CD4-positive, alpha-beta T cell (primary cell): ENCODE results near the gene SLC23A1. TPM values are rescaled to one million over a fixed set of nuclear protein-coding genes. Genes with fewer than 3 reads are reported as not detected.
A peak's percentile ranks its signal among the peaks of the same experiment; 100 is the strongest.

Experiments used
- ATAC-seq: fragments of 200-7000 bp; cut with Tn5 transposase; one replicate; pipeline ENCODE4 v1.10.0; 2022; ENCODE audit warnings: mild to moderate bottlenecking; ENCODE audit not compliant: poor library complexity
- CTCF ChIA-PET: fragments of 350-600 bp; sonication (Branson Sonifier 250); formaldehyde crosslinking; loops from one replicate; lab custom pipeline; 2021; ENCODE audit warnings: antibody characterized with exemption, inconsistent platforms; lab: Charles Lee
- POLR2A ChIA-PET: fragments of 350-600 bp; sonication (Branson Sonifier 250); formaldehyde crosslinking; loops from one replicate; lab custom pipeline; 2021; ENCODE audit warnings: antibody characterized with exemption, inconsistent platforms; lab: Charles Lee
- DNase-seq, 14 experiments: peaks; one replicate each; pipeline ENCODE4 v3.0.0-alpha.2; 2013 to 2020; ENCODE audit warnings: mixed read lengths in 2 of 14
- H3K27ac ChIP-seq, 2 donors: one replicate each; pipeline versions ENCODE4 v1.5.1 to v1.7.0; 2013; ENCODE audit warnings: low read length in 2 of 2, low read depth in 1 of 2, mild to moderate bottlenecking in 1 of 2
- H3K27me3 ChIP-seq, 2 experiments: 1 replicate in 1 of 2; 2 replicates in 1 of 2; pipeline versions ENCODE4 v1.6.1 to v1.7.0; 2013; ENCODE audit warnings: low read length in 2 of 2, control low read depth in 1 of 2, mild to moderate bottlenecking in 1 of 2, moderate library complexity in 1 of 2; ENCODE audit not compliant: insufficient read depth in 2 of 2, control insufficient read depth in 1 of 2
- H3K36me3 ChIP-seq: one replicate; pipeline ENCODE4 v1.6.1; 2013; ENCODE audit warnings: low read length, control low read depth; ENCODE audit not compliant: insufficient read depth
- H3K4me1 ChIP-seq: one replicate; pipeline ENCODE4 v1.6.1; 2013; ENCODE audit warnings: low read length, control low read depth; ENCODE audit not compliant: insufficient read depth
- H3K4me3 ChIP-seq: one replicate; pipeline ENCODE4 v1.5.1; 2013; ENCODE audit warnings: mild to moderate bottlenecking, low read length, moderate library complexity
- H3K9me3 ChIP-seq, 2 experiments: 1 replicate in 1 of 2; 2 replicates in 1 of 2; pipeline versions ENCODE4 v1.6.1 to v1.7.0; 2013; ENCODE audit warnings: low read length in 2 of 2, mild to moderate bottlenecking in 2 of 2, control low read depth in 1 of 2, moderate library complexity in 1 of 2; ENCODE audit not compliant: control insufficient read depth in 1 of 2, insufficient read depth in 1 of 2
- H3K27ac Mint-ChIP-seq: one replicate; pipeline ENCODE4 v1.8.0; 2020; ENCODE audit warnings: mixed read lengths
- H3K27me3 Mint-ChIP-seq: one replicate; pipeline ENCODE4 v1.8.0; 2021; ENCODE audit warnings: mixed read lengths
- H3K36me3 Mint-ChIP-seq: one replicate; pipeline ENCODE4 v1.8.0; 2021; ENCODE audit warnings: low read depth, mixed read lengths
- H3K4me1 Mint-ChIP-seq: one replicate; pipeline ENCODE4 v1.8.0; 2021; ENCODE audit warnings: low read depth, mixed read lengths
- H3K4me3 Mint-ChIP-seq: one replicate; pipeline ENCODE4 v1.8.0; 2020; ENCODE audit warnings: mild to moderate bottlenecking, mixed read lengths
- H3K9me3 Mint-ChIP-seq: one replicate; pipeline ENCODE4 v1.8.0; 2020; ENCODE audit warnings: mixed read lengths
- intact Hi-C, 2 experiments: fragments of 100-400 bp; cut with DNase I in 1 of 2; cut with micrococcal nuclease in 1 of 2; formaldehyde crosslinking; loops; one replicate each; pipeline versions ENCODE4 v1.15.1 to v1.9.0; 2023 to 2025; cut with DNase I, micrococcal nuclease
- total RNA-seq, 174 experiments: library from RNA in 2 of 174; stranded (reverse) in 2 of 174; gene quantifications; one replicate each; pipeline ENCODE4 v1.2.3 and lab custom pipeline; 2021 to 2026
- TF ChIP-seq, protein P1 (sequence below): fragments of 200-600 bp; IDR thresholded peaks from one replicate; pipeline ENCODE4 v1.8.0; 2022; ENCODE audit warnings: antibody characterized with exemption, mild to moderate bottlenecking

The SLC23A1 gene
- total RNA-seq, 2 experiments from 2014 or later, result not detected

DNA sequence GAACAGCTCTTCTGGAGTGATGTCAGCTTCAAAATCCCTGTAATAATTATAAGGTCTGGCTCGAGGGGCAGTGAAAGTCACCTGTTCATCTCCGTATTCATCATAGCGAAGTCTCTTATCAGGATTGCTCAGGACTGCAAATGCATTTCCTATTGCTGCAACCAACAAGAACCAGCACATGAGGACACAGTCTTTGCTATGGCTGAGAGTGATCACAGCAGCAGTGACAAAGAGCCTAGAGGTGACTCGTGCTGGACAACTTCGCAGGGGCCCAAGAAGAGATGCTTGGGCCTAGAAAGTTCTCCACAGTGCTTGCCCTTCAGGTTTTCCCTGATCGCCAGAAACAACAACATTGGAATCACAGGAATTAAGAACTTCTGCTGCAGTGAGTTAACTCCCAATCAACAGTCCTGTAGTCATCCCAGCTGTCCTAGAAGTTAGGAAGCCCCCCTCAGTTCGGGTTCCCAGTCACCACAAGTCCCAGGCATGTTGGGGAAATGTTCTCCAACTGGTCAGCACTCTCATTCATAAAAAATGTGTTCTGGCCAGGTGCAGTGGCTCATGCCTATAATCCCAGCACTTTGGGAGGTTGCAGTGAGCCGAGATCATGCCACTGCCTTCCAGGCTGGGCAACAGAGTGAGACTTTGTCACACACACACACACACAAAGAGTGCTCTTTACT, 43.2 kb upstream of the SLC23A1 start:
- H3K9me3 Mint-ChIP-seq, result no peaks in the 10 kb centered on the region
- POLR2A ChIA-PET, result no interaction called here
- intact Hi-C loops, result loop anchor here in 1 of 2 experiments (10.0 kb wide), 1 partner anchor 188 kb away; no protein-coding TSS in a partner anchor
- H3K27me3 Mint-ChIP-seq, result no peaks in the 10 kb centered on the region
- Histone ChIP-seq H3K27ac (no peak overlapping the region), H3K4me3 (no peak overlapping the region), H3K4me1 (peaks cover 6% of the 10 kb centered on the region), H3K36me3 (peaks cover 11% of the 10 kb centered on the region), H3K9me3 (no peaks in the 10 kb centered on the region), H3K27me3 (no peaks in the 10 kb centered on the region)
- no peak for ATAC-seq
- H3K4me1 Mint-ChIP-seq, result peaks cover 28% of the 10 kb centered on the region
- H3K4me3 Mint-ChIP-seq, result no peak overlapping the region
- H3K27ac Mint-ChIP-seq, result no peak overlapping the region
- CTCF ChIA-PET, result no interaction called here
- no peak for DNase-seq
- peaks cover 51% of the 10 kb centered on the region for H3K36me3 Mint-ChIP-seq
- TF ChIP-seq, protein P1, sequence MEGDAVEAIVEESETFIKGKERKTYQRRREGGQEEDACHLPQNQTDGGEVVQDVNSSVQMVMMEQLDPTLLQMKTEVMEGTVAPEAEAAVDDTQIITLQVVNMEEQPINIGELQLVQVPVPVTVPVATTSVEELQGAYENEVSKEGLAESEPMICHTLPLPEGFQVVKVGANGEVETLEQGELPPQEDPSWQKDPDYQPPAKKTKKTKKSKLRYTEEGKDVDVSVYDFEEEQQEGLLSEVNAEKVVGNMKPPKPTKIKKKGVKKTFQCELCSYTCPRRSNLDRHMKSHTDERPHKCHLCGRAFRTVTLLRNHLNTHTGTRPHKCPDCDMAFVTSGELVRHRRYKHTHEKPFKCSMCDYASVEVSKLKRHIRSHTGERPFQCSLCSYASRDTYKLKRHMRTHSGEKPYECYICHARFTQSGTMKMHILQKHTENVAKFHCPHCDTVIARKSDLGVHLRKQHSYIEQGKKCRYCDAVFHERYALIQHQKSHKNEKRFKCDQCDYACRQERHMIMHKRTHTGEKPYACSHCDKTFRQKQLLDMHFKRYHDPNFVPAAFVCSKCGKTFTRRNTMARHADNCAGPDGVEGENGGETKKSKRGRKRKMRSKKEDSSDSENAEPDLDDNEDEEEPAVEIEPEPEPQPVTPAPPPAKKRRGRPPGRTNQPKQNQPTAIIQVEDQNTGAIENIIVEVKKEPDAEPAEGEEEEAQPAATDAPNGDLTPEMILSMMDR, result no peak

DNA sequence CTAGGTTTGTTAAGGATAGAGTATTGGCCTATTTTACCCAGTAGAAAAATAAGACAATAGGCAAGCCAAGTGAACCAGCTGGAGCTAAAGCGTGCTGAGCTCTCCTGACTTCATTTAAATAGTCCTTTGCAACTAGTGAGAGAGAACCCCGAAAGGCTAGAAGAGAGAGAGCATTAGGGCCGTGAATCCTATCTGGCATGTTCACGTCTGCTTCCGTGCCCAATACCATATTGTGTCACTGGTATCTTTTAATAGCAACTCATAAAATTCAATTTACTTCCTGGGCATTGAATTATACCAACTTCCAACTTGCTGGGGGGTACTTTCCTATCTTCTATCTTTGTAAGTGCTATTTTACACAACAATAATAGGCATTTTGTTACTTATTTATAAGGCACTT, 42.4 kb upstream of the SLC23A1 start:
- H3K4me1 ChIP-seq, result peaks cover 6% of the 10 kb centered on the region
- H3K27ac ChIP-seq, result no peak overlapping the region
- no peak for ATAC-seq
- Mint-ChIP-seq H3K4me3 (no peak overlapping the region), H3K27me3 (no peaks in the 10 kb centered on the region), H3K4me1 (peaks cover 23% of the 10 kb centered on the region), H3K36me3 (peaks cover 57% of the 10 kb centered on the region), H3K9me3 (no peaks in the 10 kb centered on the region), H3K27ac (no peak overlapping the region)
- intact Hi-C loops, result loop anchor here in 1 of 2 experiments (10.0 kb wide), 1 partner anchor 189 kb away; no protein-coding TSS in a partner anchor
- no peak for DNase-seq
- no peaks in the 10 kb centered on the region for H3K9me3 ChIP-seq
- H3K36me3 ChIP-seq, result peaks cover 11% of the 10 kb centered on the region
- H3K27me3 ChIP-seq, result no peaks in the 10 kb centered on the region
- ChIA-PET POLR2A (interaction anchor here (1.4 kb wide), 1 partner anchor 68 kb away, joined by 3 read pairs; no protein-coding TSS in a partner anchor), CTCF (no interaction called here)
- TF ChIP-seq, protein P1, result no peak
- H3K4me3 ChIP-seq, result no peak overlapping the region

DNA sequence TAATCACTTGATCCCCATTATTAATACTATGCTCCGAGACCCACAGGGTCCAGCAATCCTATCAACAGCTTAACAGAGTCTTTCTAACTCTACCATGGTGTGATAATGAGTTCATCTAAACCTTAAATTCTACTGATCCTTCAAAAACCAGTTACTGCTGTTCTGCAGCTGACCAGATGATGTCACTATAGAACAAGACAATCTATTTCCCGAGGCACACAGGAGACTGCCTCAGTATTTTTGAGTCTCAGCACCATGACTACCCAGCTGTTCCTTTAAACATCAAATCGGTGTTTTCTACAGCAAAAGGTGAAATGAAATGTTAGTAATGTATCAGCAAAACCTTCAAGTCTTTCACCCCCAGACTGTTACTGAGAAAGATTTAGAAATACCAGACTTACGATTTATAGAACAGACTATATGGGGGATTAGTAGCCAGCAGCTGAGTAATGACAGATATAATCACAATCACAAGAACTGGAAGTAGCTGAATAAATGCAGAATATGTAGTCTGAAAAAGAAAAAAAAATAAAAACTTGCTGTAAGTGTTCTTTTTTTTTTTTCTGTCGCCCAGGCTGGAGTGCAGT, 39.3 kb upstream of the SLC23A1 start:
- intact Hi-C loops, result loop anchor here (1.0 to 10.0 kb wide), 8 partner anchors 36 to 345 kb away; partner anchors contain the start of gene SMIM33 (in 1 of the 2)
- Histone ChIP-seq H3K4me1 (peaks cover 2% of the 10 kb centered on the region), H3K27me3 (no peaks in the 10 kb centered on the region), H3K36me3 (peaks cover 16% of the 10 kb centered on the region), H3K27ac (no peak overlapping the region), H3K9me3 (no peaks in the 10 kb centered on the region), H3K4me3 (no peak overlapping the region)
- CTCF ChIA-PET, result interaction anchor here (0.6 to 7.2 kb wide), 36 partner anchors 9 to 343 kb away, joined by 3 to 132 read pairs (median 4); partner anchors contain the start of genes DNAJC18, ECSCR, PAIP2 and SPATA24
- no peaks in the 10 kb centered on the region for H3K27me3 Mint-ChIP-seq
- H3K36me3 Mint-ChIP-seq, result peaks cover 60% of the 10 kb centered on the region
- H3K4me3 Mint-ChIP-seq, result no peak overlapping the region
- TF ChIP-seq, protein P1, result peak; percentile 93
- POLR2A ChIA-PET, result interaction anchor here (0.9 to 2.9 kb wide), 12 partner anchors 15 to 143 kb away, joined by 3 to 33 read pairs (median 6); partner anchors contain the start of genes DNAJC18, MATR3, SMIM33 and SPATA24
- DNase-seq, result peak in 10 of 14 experiments; percentile 28 to 87 (median 50)
- peaks cover 14% of the 10 kb centered on the region for H3K4me1 Mint-ChIP-seq
- peak overlapping the region; percentile 3 for H3K27ac Mint-ChIP-seq
- ATAC-seq, result peak; percentile 99
- no peaks in the 10 kb centered on the region for H3K9me3 Mint-ChIP-seq
